HepG2 (cell line): ENCODE measurements around the gene SKP2. TPM values are rescaled to one million over a fixed set of nuclear protein-coding genes. Genes with fewer than 3 reads are reported as not detected.

ENCODE experiments used
- ATF1 ChIP-seq: IDR thresholded peaks from 2 replicates; pipeline ENCODE4 v1.6.1; 2016; ENCODE audit warnings: mild to moderate bottlenecking, control low read depth
- CEBPZ ChIP-seq: IDR thresholded peaks from 2 replicates; pipeline ENCODE4 v1.6.1; 2012; ENCODE audit warnings: low read length, improper control_type of control experiment
- FOXK1 ChIP-seq: sonication (generic); formaldehyde crosslinking; IDR thresholded peaks from 2 replicates; pipeline ENCODE4 v1.4.0; 2020; ENCODE audit warnings: low read depth, missing genetic modification reagents, borderline replicate concordance
- HOXA3 ChIP-seq: sonication (generic); formaldehyde crosslinking; IDR thresholded peaks from 2 replicates; pipeline ENCODE4 v1.5.0; 2020; ENCODE audit warnings: missing genetic modification reagents
- JDP2 ChIP-seq: sonication (generic); formaldehyde crosslinking; IDR thresholded peaks from 2 replicates; pipeline ENCODE4 v1.8.1; 2022; ENCODE audit warnings: missing genetic modification reagents, borderline replicate concordance
- MEIS2 ChIP-seq: sonication (generic); formaldehyde crosslinking; IDR thresholded peaks from 2 replicates; pipeline ENCODE4 v1.9.0; 2021; ENCODE audit warnings: mild to moderate bottlenecking, missing genetic modification reagents
- MTA1 ChIP-seq: sonication (generic); formaldehyde crosslinking; IDR thresholded peaks from 2 replicates; pipeline ENCODE4 v1.4.0; 2020; ENCODE audit warnings: missing genetic modification reagents, mild to moderate bottlenecking, borderline replicate concordance
- MXD4 ChIP-seq: IDR thresholded peaks from 2 replicates; pipeline ENCODE4 v1.6.1; 2016; ENCODE audit warnings: mild to moderate bottlenecking, missing biosample characterization, missing genetic modification reagents
- NR2C2 ChIP-seq: sonication (generic); formaldehyde crosslinking; IDR thresholded peaks from 2 replicates; pipeline ENCODE4 v1.4.0; 2020; ENCODE audit warnings: missing genetic modification reagents, mild to moderate bottlenecking, moderate library complexity, borderline replicate concordance
- SMAD1 ChIP-seq: sonication (generic); formaldehyde crosslinking; IDR thresholded peaks from 2 replicates; pipeline ENCODE4 v1.4.0; 2020; ENCODE audit warnings: missing genetic modification reagents, low read depth, mild to moderate bottlenecking, borderline replicate concordance
- SPEN ChIP-seq: sonication (generic); formaldehyde crosslinking; IDR thresholded peaks from 2 replicates; pipeline ENCODE4 v1.5.1; 2020; ENCODE audit warnings: low read depth, mild to moderate bottlenecking, missing genetic modification reagents
- ZFY ChIP-seq: sonication (generic); formaldehyde crosslinking; IDR thresholded peaks from 2 replicates; pipeline ENCODE4 v1.4.0; 2020; ENCODE audit warnings: missing genetic modification reagents
- ZNF20 ChIP-seq: sonication (generic); formaldehyde crosslinking; IDR thresholded peaks from 2 replicates; pipeline ENCODE4 v1.4.0; 2020; ENCODE audit warnings: mild to moderate bottlenecking, moderate library complexity, missing genetic modification reagents
- ZNF292 ChIP-seq: sonication (generic); formaldehyde crosslinking; IDR thresholded peaks from 2 replicates; pipeline ENCODE4 v1.8.1; 2022; ENCODE audit warnings: mild to moderate bottlenecking, low read depth, missing genetic modification reagents, borderline replicate concordance
- polyA plus RNA-seq, 8 experiments: library from polyadenylated mRNA; depleted of rRNA in 3 of 8; stranded (reverse) in 7 of 8; unstranded in 1 of 8; fragments of >200 nt; fragmentation: Illumina TruSeq in 4 of 8; extraction: Trizol in 4 of 8; gene quantifications; 2 replicates each; pipeline versions ENCODE4 v1.2.1 to v1.2.3, GENCODE V29; 2011 to 2016; ENCODE audit warnings: low read depth in 4 of 8, missing spikeins in 1 of 8, mixed read lengths in 1 of 8; ENCODE audit not compliant: insufficient read depth in 1 of 8
- total RNA-seq, 5 experiments: library from RNA; depleted of rRNA; stranded (reverse); fragments of >200 nt; fragmentation: Illumina TruSeq; extraction: Trizol; gene quantifications; 2 replicates each; pipeline ENCODE4 v1.2.3, GENCODE V29; 2016; ENCODE audit warnings: low read depth in 1 of 5
- TF ChIP-seq, protein P1 (sequence below): sonication (generic); formaldehyde crosslinking; IDR thresholded peaks from 2 replicates; pipeline ENCODE4 v1.8.0; 2022; ENCODE audit warnings: missing genetic modification reagents, mild to moderate bottlenecking, borderline replicate concordance
- TF ChIP-seq, protein P2 (sequence below), 2 experiments: sonication (generic) in 1 of 2; formaldehyde crosslinking in 1 of 2; IDR thresholded peaks; 2 replicates each; pipeline versions ENCODE4 v1.6.1 to v1.9.0; 2014 to 2022; ENCODE audit warnings: antibody characterized with exemption in 1 of 2, borderline replicate concordance in 1 of 2, inconsistent platforms in 1 of 2, low read depth in 1 of 2, missing genetic modification reagents in 1 of 2

Gene SKP2
- total and polyA plus RNA-seq, 2 of the 13 experiments (the other 11 are each of a cell fraction or from before 2014, with no cell fraction given) = 29.6 to 84.1 TPM

DNA sequence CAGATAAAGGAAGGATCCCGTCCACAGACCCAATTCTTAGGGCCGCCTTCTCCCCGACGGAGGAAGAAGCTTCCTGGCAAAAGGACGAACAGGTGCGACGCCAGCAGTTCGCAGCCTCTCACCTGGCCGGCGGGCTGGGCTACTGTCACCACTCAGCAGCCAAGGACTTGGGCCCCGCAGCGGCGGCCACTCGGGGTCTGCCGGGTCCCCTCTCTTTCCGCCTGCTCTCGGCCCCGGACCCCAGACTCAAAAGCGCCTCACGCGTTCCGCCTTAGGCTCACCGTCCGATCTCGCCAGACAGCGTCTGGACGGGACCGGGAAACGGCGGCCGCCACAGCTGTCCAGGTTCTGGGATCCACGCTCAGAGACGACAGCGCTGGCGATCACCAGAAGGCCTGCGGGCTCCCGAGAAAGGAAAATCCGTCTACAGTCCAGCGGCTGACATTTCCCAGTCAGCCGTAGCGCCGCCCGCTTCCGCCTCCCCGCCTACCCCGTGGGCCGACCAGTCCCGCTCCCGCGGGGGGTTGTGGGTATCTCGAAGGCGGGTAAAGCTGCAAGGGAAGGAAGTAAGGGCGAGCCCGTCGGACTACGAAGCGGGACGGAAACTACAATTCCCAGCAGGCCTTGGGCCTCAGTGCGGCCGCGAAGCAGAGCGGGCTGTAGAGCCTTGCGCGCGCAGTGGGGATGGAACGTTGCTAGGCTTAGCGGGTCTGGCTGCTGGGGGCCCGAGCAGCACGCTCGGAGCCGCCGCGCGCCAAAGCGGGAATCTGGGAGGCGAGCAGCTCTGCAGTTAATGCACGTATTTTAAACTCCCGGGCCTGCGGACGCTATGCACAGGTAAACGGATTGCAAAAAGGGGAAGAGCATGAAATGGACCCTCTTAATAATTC, at the start of gene SKP2, which contains the start of gene LMBRD2 (continued):
- TF ChIP-seq CEBPZ (no peak), SPEN (CRISPR knock-in tag) (peak; percentile 92), SMAD1 (CRISPR knock-in tag) (peak; percentile 59; the same call in 1 of the 2 replicates), FOXK1 (CRISPR knock-in tag) (peak; percentile 83), ZNF292 (CRISPR knock-in tag) (peak; percentile 57; the same call in 1 of the 2 replicates), NR2C2 (peak; percentile 71), MEIS2 (CRISPR knock-in tag) (no peak), MXD4 (CRISPR knock-in tag) (peak; percentile 55; the same call in 1 of the 2 replicates), JDP2 (CRISPR knock-in tag) (no peak), ZNF20 (CRISPR knock-in tag) (peak; percentile 96; the same call in 1 of the 2 replicates), HOXA3 (peak; percentile 85), ATF1 (CRISPR knock-in tag) (peak; percentile 16; the same call in 1 of the 2 replicates), MTA1 (CRISPR knock-in tag) (0 out of 2 replicates have a peak, but pooled peaks have one; percentile 61), ZFY (peak; percentile 93)
- TF ChIP-seq, protein P1, sequence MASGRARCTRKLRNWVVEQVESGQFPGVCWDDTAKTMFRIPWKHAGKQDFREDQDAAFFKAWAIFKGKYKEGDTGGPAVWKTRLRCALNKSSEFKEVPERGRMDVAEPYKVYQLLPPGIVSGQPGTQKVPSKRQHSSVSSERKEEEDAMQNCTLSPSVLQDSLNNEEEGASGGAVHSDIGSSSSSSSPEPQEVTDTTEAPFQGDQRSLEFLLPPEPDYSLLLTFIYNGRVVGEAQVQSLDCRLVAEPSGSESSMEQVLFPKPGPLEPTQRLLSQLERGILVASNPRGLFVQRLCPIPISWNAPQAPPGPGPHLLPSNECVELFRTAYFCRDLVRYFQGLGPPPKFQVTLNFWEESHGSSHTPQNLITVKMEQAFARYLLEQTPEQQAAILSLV (CRISPR knock-in tag) = 0 out of 2 replicates have a peak, but pooled peaks have one; percentile 55
- TF ChIP-seq, protein P2, sequence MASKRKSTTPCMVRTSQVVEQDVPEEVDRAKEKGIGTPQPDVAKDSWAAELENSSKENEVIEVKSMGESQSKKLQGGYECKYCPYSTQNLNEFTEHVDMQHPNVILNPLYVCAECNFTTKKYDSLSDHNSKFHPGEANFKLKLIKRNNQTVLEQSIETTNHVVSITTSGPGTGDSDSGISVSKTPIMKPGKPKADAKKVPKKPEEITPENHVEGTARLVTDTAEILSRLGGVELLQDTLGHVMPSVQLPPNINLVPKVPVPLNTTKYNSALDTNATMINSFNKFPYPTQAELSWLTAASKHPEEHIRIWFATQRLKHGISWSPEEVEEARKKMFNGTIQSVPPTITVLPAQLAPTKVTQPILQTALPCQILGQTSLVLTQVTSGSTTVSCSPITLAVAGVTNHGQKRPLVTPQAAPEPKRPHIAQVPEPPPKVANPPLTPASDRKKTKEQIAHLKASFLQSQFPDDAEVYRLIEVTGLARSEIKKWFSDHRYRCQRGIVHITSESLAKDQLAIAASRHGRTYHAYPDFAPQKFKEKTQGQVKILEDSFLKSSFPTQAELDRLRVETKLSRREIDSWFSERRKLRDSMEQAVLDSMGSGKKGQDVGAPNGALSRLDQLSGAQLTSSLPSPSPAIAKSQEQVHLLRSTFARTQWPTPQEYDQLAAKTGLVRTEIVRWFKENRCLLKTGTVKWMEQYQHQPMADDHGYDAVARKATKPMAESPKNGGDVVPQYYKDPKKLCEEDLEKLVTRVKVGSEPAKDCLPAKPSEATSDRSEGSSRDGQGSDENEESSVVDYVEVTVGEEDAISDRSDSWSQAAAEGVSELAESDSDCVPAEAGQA (IDR thresholded peaks at IDR 0.05; ENCODE audit: low read depth) = 0 out of 2 replicates have a peak, but pooled peaks have one; percentile 20
- TF ChIP-seq, protein P2 (CRISPR knock-in tag; IDR thresholded peaks at IDR 0.05; ENCODE audit: borderline replicate concordance) = no peak
